SK-N-SH treated with all-trans-retinoic acid at 6 μM for 48 hours (cell line): ENCODE data around the gene ZNF132.

Source experiments
- ATAC-seq: fragments of 200-7000 bp; cut with Tn5 transposase; 3 replicates; pipeline ENCODE4 v1.9.1; 2020; ENCODE audit warnings: mild to moderate bottlenecking, moderate library complexity
- ARNTL ChIP-seq: fragments of 450-650 bp; formaldehyde crosslinking; IDR thresholded peaks from 2 replicates; pipeline ENCODE4 v1.5.0; 2020; ENCODE audit warnings: low read depth, mild to moderate bottlenecking, moderate library complexity, borderline replicate concordance
- BACH2 ChIP-seq: fragments of 250-450 bp; sonication (Bioruptor Pico); IDR thresholded peaks from 2 replicates; pipeline ENCODE4 v1.9.0; 2021; ENCODE audit warnings: mild to moderate bottlenecking, borderline replicate concordance
- CSDC2 ChIP-seq: fragments of 250-450 bp; sonication (Bioruptor Pico); IDR thresholded peaks from 2 replicates; pipeline ENCODE4 v1.5.0; 2020; ENCODE audit warnings: mild to moderate bottlenecking, moderate library complexity
- ESRRG ChIP-seq: fragments of 250-450 bp; sonication (Bioruptor Pico); IDR thresholded peaks from 2 replicates; pipeline ENCODE4 v1.6.1; 2021; ENCODE audit warnings: mild to moderate bottlenecking
- GLIS3 ChIP-seq: fragments of 250-450 bp; sonication (Bioruptor Pico); IDR thresholded peaks from 2 replicates; pipeline ENCODE4 v1.5.0; 2020; ENCODE audit warnings: mild to moderate bottlenecking, moderate library complexity
- OSR1 ChIP-seq: fragments of 250-450 bp; sonication (Bioruptor Pico); IDR thresholded peaks from 2 replicates; pipeline ENCODE4 v1.8.0; 2022; ENCODE audit warnings: moderate library complexity, mild to moderate bottlenecking, inconsistent platforms
- PPARA ChIP-seq: fragments of 250-450 bp; sonication (Bioruptor Pico); IDR thresholded peaks from 2 replicates; pipeline ENCODE4 v1.5.0; 2020; ENCODE audit warnings: mild to moderate bottlenecking, borderline replicate concordance
- RARB ChIP-seq: fragments of 250-450 bp; sonication (Bioruptor Pico); IDR thresholded peaks from 2 replicates; pipeline ENCODE4 v1.8.0; 2021; ENCODE audit warnings: mild to moderate bottlenecking, moderate library complexity
- SNAI2 ChIP-seq: fragments of 250-450 bp; sonication (Bioruptor Pico); IDR thresholded peaks from 2 replicates; pipeline ENCODE4 v1.5.0; 2020; ENCODE audit warnings: mild to moderate bottlenecking, moderate library complexity
- TCF4 ChIP-seq: fragments of 250-450 bp; sonication (Bioruptor Pico); IDR thresholded peaks from 2 replicates; pipeline ENCODE4 v1.8.0; 2021; ENCODE audit warnings: mild to moderate bottlenecking, moderate library complexity, borderline replicate concordance
- TOX ChIP-seq: fragments of 250-450 bp; sonication (Bioruptor Pico); IDR thresholded peaks from 2 replicates; pipeline ENCODE4 v1.8.0; 2021; ENCODE audit warnings: mild to moderate bottlenecking, moderate library complexity, borderline replicate concordance
- ZC3H10 ChIP-seq: fragments of 250-450 bp; sonication (Bioruptor Pico); IDR thresholded peaks from 2 replicates; pipeline ENCODE4 v1.5.1; 2021; ENCODE audit warnings: mild to moderate bottlenecking, moderate library complexity
- ZFP3 ChIP-seq: fragments of 250-450 bp; sonication (Bioruptor Pico); IDR thresholded peaks from 2 replicates; pipeline ENCODE4 v1.5.0; 2020; ENCODE audit warnings: mild to moderate bottlenecking, moderate library complexity
- ZFP30 ChIP-seq: fragments of 450-650 bp; formaldehyde crosslinking; IDR thresholded peaks from 2 replicates; pipeline ENCODE4 v1.5.0; 2022; ENCODE audit warnings: mild to moderate bottlenecking, moderate library complexity
- ZNF565 ChIP-seq: fragments of 450-650 bp; formaldehyde crosslinking; conservative IDR thresholded peaks from 2 replicates; pipeline ENCODE4 v1.5.0; 2020; ENCODE audit warnings: low read depth, mild to moderate bottlenecking, moderate library complexity
- ZNF8 ChIP-seq: fragments of 450-650 bp; formaldehyde crosslinking; IDR thresholded peaks from 2 replicates; pipeline ENCODE4 v1.5.0; 2020; ENCODE audit warnings: mild to moderate bottlenecking, moderate library complexity
- TF ChIP-seq, protein P1 (sequence below): fragments of 250-450 bp; sonication (Bioruptor Pico); IDR thresholded peaks from 2 replicates; pipeline ENCODE4 v1.5.1; 2020; ENCODE audit warnings: low read depth, mild to moderate bottlenecking, moderate library complexity
- TF ChIP-seq, protein P2 (sequence below): fragments of 250-450 bp; sonication (Bioruptor Pico); IDR thresholded peaks from 2 replicates; pipeline ENCODE4 v1.5.0; 2020; ENCODE audit warnings: mild to moderate bottlenecking, moderate library complexity
- TF ChIP-seq, protein P3 (sequence below): fragments of 250-450 bp; sonication (Bioruptor Pico); IDR thresholded peaks from 2 replicates; pipeline ENCODE4 v1.5.1; 2021; ENCODE audit warnings: mild to moderate bottlenecking, moderate library complexity
- TF ChIP-seq, protein P4 (sequence below): fragments of 250-450 bp; sonication (Bioruptor Pico); IDR thresholded peaks from 2 replicates; pipeline ENCODE4 v1.8.0; 2021; ENCODE audit warnings: low read depth, mild to moderate bottlenecking, moderate library complexity, borderline replicate concordance
- TF ChIP-seq, protein P5 (sequence below): fragments of 250-450 bp; sonication (Bioruptor Pico); IDR thresholded peaks from 2 replicates; pipeline ENCODE4 v1.8.0; 2020; ENCODE audit warnings: mild to moderate bottlenecking, moderate library complexity, borderline replicate concordance

Gene ZNF132

DNA sequence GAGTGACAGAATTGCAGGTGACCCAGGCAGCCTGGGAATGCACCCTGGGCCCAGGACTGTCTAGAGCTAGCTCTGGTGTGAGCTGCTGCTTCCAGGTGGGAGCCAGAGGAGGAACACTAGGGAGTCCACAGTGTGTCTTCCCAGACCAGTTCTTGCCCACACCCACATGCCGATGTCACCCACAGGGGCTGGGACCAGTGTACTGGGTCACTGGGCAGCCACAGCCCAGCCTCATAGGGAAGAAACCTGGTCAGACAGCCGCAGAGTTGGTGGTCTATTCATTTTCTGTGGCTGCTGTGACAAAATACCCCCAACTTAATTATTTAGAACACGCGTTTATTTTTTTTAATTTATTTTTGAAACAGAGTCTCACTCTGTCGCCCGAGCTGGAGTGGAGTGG lies 41.4 kb downstream of the ZNF132 start:
- TF ChIP-seq, protein P1, sequence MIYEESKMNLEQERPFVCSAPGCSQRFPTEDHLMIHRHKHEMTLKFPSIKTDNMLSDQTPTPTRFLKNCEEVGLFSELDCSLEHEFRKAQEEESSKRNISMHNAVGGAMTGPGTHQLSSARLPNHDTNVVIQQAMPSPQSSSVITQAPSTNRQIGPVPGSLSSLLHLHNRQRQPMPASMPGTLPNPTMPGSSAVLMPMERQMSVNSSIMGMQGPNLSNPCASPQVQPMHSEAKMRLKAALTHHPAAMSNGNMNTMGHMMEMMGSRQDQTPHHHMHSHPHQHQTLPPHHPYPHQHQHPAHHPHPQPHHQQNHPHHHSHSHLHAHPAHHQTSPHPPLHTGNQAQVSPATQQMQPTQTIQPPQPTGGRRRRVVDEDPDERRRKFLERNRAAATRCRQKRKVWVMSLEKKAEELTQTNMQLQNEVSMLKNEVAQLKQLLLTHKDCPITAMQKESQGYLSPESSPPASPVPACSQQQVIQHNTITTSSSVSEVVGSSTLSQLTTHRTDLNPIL (CRISPR knock-in tag) = no peak
- TF ChIP-seq, protein P2, sequence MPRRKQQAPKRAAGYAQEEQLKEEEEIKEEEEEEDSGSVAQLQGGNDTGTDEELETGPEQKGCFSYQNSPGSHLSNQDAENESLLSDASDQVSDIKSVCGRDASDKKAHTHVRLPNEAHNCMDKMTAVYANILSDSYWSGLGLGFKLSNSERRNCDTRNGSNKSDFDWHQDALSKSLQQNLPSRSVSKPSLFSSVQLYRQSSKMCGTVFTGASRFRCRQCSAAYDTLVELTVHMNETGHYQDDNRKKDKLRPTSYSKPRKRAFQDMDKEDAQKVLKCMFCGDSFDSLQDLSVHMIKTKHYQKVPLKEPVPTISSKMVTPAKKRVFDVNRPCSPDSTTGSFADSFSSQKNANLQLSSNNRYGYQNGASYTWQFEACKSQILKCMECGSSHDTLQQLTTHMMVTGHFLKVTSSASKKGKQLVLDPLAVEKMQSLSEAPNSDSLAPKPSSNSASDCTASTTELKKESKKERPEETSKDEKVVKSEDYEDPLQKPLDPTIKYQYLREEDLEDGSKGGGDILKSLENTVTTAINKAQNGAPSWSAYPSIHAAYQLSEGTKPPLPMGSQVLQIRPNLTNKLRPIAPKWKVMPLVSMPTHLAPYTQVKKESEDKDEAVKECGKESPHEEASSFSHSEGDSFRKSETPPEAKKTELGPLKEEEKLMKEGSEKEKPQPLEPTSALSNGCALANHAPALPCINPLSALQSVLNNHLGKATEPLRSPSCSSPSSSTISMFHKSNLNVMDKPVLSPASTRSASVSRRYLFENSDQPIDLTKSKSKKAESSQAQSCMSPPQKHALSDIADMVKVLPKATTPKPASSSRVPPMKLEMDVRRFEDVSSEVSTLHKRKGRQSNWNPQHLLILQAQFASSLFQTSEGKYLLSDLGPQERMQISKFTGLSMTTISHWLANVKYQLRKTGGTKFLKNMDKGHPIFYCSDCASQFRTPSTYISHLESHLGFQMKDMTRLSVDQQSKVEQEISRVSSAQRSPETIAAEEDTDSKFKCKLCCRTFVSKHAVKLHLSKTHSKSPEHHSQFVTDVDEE = no peak
- TF ChIP-seq ZC3H10 (CRISPR knock-in tag) (no peak), RARB (CRISPR knock-in tag) (no peak), OSR1 (no peak), PPARA (no peak), ESRRG (CRISPR knock-in tag) (no peak), TOX (CRISPR knock-in tag) (no peak), GLIS3 (CRISPR knock-in tag) (no peak), SNAI2 (no peak), ARNTL (CRISPR knock-in tag) (no peak), TCF4 (no peak), ZNF8 (CRISPR knock-in tag) (no peak), ZNF565 (CRISPR knock-in tag) (no peak)
- TF ChIP-seq, protein P3, sequence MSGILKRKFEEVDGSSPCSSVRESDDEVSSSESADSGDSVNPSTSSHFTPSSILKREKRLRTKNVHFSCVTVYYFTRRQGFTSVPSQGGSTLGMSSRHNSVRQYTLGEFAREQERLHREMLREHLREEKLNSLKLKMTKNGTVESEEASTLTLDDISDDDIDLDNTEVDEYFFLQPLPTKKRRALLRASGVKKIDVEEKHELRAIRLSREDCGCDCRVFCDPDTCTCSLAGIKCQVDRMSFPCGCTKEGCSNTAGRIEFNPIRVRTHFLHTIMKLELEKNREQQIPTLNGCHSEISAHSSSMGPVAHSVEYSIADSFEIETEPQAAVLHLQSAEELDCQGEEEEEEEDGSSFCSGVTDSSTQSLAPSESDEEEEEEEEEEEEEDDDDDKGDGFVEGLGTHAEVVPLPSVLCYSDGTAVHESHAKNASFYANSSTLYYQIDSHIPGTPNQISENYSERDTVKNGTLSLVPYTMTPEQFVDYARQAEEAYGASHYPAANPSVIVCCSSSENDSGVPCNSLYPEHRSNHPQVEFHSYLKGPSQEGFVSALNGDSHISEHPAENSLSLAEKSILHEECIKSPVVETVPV (CRISPR knock-in tag) = no peak
- ATAC-seq = no peak

DNA sequence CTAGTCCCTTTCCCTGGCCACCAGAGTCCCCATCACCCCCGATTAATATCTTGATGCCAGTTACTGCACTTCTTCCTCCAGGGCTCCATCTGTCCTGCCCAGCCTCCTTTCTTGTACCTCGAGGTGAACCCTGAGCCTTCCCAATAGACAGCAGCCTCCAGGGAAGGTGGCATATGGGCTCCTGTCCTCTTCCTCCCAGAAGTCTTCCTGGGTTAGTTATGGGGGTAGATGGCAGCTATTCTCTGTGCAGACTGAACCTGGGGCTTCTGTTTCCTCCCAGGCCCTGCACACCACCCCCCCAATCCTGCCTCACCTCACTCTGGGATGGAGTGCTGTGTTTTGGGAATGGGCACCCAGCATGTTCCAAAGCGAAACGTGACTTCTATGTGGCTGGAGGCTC lies 41.9 kb downstream of the ZNF132 start:
- no peak for ATAC-seq
- no peak for TF ChIP-seq CSDC2 (CRISPR knock-in tag)
- TF ChIP-seq, protein P3 (CRISPR knock-in tag) = no peak
- no peak for TF ChIP-seq ZC3H10 (CRISPR knock-in tag)

DNA sequence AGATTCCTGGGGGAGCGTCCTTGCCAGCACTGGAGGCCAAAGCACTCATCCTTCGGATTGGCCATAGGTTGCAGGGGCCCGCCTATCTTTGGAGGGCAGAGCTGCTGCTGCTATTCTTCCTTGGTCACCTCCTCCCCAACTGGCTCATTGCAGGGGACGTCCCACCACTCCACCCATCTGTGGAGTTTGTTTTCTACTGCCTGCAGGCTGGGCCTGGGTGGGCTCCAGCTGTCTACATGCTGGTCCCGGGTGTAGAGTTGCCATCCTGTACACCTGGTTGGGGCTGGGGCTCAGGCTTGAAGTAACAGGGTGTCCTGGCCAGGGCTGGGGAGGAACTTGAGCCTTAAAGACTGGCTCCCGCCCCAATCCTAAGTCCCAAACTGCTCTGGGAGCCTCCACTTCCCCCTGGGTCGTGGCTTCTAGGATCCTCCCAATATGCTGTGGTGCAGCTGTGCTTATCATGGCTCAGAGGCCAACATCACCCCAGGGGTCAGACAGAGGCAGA lies 42.4 kb downstream of the ZNF132 start:
- ATAC-seq = no peak
- TF ChIP-seq ARNTL (CRISPR knock-in tag) (no peak), OSR1 (no peak), TCF4 (no peak), ZFP30 (CRISPR knock-in tag) (no peak), BACH2 (no peak), ZC3H10 (CRISPR knock-in tag) (no peak), CSDC2 (CRISPR knock-in tag) (no peak), ZFP3 (no peak)
- TF ChIP-seq, protein P2 = no peak
- TF ChIP-seq, protein P4, sequence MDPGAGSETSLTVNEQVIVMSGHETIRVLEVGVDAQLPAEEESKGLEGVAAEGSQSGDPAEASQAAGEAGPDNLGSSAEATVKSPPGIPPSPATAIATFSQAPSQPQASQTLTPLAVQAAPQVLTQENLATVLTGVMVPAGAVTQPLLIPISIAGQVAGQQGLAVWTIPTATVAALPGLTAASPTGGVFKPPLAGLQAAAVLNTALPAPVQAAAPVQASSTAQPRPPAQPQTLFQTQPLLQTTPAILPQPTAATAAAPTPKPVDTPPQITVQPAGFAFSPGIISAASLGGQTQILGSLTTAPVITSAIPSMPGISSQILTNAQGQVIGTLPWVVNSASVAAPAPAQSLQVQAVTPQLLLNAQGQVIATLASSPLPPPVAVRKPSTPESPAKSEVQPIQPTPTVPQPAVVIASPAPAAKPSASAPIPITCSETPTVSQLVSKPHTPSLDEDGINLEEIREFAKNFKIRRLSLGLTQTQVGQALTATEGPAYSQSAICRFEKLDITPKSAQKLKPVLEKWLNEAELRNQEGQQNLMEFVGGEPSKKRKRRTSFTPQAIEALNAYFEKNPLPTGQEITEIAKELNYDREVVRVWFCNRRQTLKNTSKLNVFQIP (CRISPR knock-in tag) = no peak
- TF ChIP-seq, protein P1 (CRISPR knock-in tag) = no peak
- TF ChIP-seq, protein P5, sequence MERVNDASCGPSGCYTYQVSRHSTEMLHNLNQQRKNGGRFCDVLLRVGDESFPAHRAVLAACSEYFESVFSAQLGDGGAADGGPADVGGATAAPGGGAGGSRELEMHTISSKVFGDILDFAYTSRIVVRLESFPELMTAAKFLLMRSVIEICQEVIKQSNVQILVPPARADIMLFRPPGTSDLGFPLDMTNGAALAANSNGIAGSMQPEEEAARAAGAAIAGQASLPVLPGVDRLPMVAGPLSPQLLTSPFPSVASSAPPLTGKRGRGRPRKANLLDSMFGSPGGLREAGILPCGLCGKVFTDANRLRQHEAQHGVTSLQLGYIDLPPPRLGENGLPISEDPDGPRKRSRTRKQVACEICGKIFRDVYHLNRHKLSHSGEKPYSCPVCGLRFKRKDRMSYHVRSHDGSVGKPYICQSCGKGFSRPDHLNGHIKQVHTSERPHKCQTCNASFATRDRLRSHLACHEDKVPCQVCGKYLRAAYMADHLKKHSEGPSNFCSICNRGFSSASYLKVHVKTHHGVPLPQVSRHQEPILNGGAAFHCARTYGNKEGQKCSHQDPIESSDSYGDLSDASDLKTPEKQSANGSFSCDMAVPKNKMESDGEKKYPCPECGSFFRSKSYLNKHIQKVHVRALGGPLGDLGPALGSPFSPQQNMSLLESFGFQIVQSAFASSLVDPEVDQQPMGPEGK (CRISPR knock-in tag) = no peak
- TF ChIP-seq, protein P3 (CRISPR knock-in tag) = no peak
